ENCODE measurements around the gene ADAMTS16.

The ADAMTS16 gene

GRCh38 chr5:5154733-5155132 is 14.6 kb downstream of the ADAMTS16 start:
- Histone ChIP-seq H3K4me1 (ENCODE audit: low read length) (no peaks in the 10 kb centered on the region), H3K4me3 (ENCODE audit: low read length) (no peak overlapping the region), H3K9me2 (replicated peaks; ENCODE audit: insufficient read depth, low read length) (no peaks in the 10 kb centered on the region), H3K27me3 (replicated peaks; ENCODE audit: insufficient read depth, low read length) (no peaks in the 10 kb centered on the region), H4K20me1 (ENCODE audit: insufficient read depth, low read length) (no peaks in the 10 kb centered on the region), H3K9ac (ENCODE audit: low read length) (no peak overlapping the region), H3F3A (ENCODE audit: insufficient read depth, low read length) (no peaks in the 10 kb centered on the region), H3K36me3 (replicated peaks; ENCODE audit: insufficient read depth, low read length) (no peaks in the 10 kb centered on the region), H3K79me2 (ENCODE audit: low read length) (no peaks in the 10 kb centered on the region), H3K27ac (ENCODE audit: low read length) (no peak overlapping the region), H3K4me2 (ENCODE audit: low read depth, low read length) (no peak overlapping the region), H3K9me3 (replicated peaks; ENCODE audit: insufficient read depth, low read length) (no peaks in the 10 kb centered on the region; the same call in 1 of the 2 replicates), H2AFZ (ENCODE audit: low read length) (no peak overlapping the region)
- DNase-seq, result no peak
- TF ChIP-seq EZH2 (optimal IDR thresholded peaks at IDR 0.05; ENCODE audit: low read depth, low read length) (no peak), EZH2phosphoT487 (IDR thresholded peaks at IDR 0.05; ENCODE audit: low read length) (no peak)
- TF ChIP-seq, protein P1, sequence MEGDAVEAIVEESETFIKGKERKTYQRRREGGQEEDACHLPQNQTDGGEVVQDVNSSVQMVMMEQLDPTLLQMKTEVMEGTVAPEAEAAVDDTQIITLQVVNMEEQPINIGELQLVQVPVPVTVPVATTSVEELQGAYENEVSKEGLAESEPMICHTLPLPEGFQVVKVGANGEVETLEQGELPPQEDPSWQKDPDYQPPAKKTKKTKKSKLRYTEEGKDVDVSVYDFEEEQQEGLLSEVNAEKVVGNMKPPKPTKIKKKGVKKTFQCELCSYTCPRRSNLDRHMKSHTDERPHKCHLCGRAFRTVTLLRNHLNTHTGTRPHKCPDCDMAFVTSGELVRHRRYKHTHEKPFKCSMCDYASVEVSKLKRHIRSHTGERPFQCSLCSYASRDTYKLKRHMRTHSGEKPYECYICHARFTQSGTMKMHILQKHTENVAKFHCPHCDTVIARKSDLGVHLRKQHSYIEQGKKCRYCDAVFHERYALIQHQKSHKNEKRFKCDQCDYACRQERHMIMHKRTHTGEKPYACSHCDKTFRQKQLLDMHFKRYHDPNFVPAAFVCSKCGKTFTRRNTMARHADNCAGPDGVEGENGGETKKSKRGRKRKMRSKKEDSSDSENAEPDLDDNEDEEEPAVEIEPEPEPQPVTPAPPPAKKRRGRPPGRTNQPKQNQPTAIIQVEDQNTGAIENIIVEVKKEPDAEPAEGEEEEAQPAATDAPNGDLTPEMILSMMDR (IDR thresholded peaks at IDR 0.05; ENCODE audit: low read length), result no peak

- no peaks in the 10 kb centered on the region for H3K9me2 ChIP-seq (replicated peaks; ENCODE audit: insufficient read depth, low read length)
- no peak overlapping the region for H3K9ac ChIP-seq (ENCODE audit: low read length)
- H3K4me2 ChIP-seq (ENCODE audit: low read depth, low read length), result no peak overlapping the region
- no peak for DNase-seq
- H2AFZ ChIP-seq (ENCODE audit: low read length), result no peak overlapping the region
- no peaks in the 10 kb centered on the region for H3K36me3 ChIP-seq (replicated peaks; ENCODE audit: insufficient read depth, low read length)
- TF ChIP-seq EZH2phosphoT487 (IDR thresholded peaks at IDR 0.05; ENCODE audit: low read length), result no peak
- no peak overlapping the region for H3K4me3 ChIP-seq (ENCODE audit: low read length)
- H3F3A ChIP-seq (ENCODE audit: insufficient read depth, low read length), result no peaks in the 10 kb centered on the region
- no peaks in the 10 kb centered on the region for H3K4me1 ChIP-seq (ENCODE audit: low read length)
- H3K27me3 ChIP-seq (replicated peaks; ENCODE audit: insufficient read depth, low read length), result no peaks in the 10 kb centered on the region
- H4K20me1 ChIP-seq (ENCODE audit: insufficient read depth, low read length), result no peaks in the 10 kb centered on the region
- H3K9me3 ChIP-seq (replicated peaks; ENCODE audit: insufficient read depth, low read length), result no peaks in the 10 kb centered on the region; the same call in 1 of the 2 replicates
- H3K79me2 ChIP-seq (ENCODE audit: low read length), result no peaks in the 10 kb centered on the region
- no peak overlapping the region for H3K27ac ChIP-seq (ENCODE audit: low read length)
Observed at GRCh38 chr5:5155617-5156016, 15.5 kb downstream of the ADAMTS16 start.

- DNase-seq, result no peak
- no peaks in the 10 kb centered on the region for H3K36me3 ChIP-seq (replicated peaks; ENCODE audit: insufficient read depth, low read length)
- H3K9me3 ChIP-seq (replicated peaks; ENCODE audit: insufficient read depth, low read length), result no peaks in the 10 kb centered on the region; the same call in 1 of the 2 replicates
- H3K4me2 ChIP-seq (ENCODE audit: low read depth, low read length), result no peak overlapping the region
- H3F3A ChIP-seq (ENCODE audit: insufficient read depth, low read length), result no peaks in the 10 kb centered on the region
- H3K4me1 ChIP-seq (ENCODE audit: low read length), result no peaks in the 10 kb centered on the region
- no peaks in the 10 kb centered on the region for H3K9me2 ChIP-seq (replicated peaks; ENCODE audit: insufficient read depth, low read length)
- H3K9ac ChIP-seq (ENCODE audit: low read length), result no peak overlapping the region
- H3K79me2 ChIP-seq (ENCODE audit: low read length), result no peaks in the 10 kb centered on the region
- no peak overlapping the region for H3K27ac ChIP-seq (ENCODE audit: low read length)
- H2AFZ ChIP-seq (ENCODE audit: low read length), result no peak overlapping the region
- no peaks in the 10 kb centered on the region for H4K20me1 ChIP-seq (ENCODE audit: insufficient read depth, low read length)
- H3K27me3 ChIP-seq (replicated peaks; ENCODE audit: insufficient read depth, low read length), result no peaks in the 10 kb centered on the region
- no peak overlapping the region for H3K4me3 ChIP-seq (ENCODE audit: low read length)
- TF ChIP-seq EZH2phosphoT487 (IDR thresholded peaks at IDR 0.05; ENCODE audit: low read length), result no peak
- TF ChIP-seq, protein P1 (IDR thresholded peaks at IDR 0.05; ENCODE audit: low read length), result no peak
- TF ChIP-seq EZH2 (optimal IDR thresholded peaks at IDR 0.05; ENCODE audit: low read depth, low read length), result no peak
Observed at GRCh38 chr5:5156471-5157082, 16.4 kb downstream of the ADAMTS16 start.

DNA sequence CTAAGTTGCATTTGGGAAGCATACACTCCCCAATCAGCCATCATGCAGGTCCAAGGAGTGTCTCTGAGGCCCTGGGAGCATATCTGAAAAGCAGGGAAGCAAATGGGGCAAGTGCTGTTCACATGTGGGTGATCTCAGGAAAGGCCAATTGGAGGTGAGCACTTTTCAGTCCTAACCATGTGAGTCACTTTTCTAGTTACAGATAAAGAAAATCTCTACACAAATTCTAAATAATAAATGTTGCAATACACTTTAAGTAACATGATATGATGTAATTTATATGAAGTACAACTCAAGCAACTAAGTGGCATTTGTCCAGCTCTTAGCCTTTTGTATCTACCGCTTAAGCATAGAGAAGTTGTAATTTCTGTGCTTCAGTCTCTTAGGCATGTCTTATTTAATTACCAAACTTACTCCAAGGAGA is 18.4 kb downstream of the ADAMTS16 start:
- no peaks in the 10 kb centered on the region for H4K20me1 ChIP-seq (ENCODE audit: insufficient read depth, low read length)
- H3K9ac ChIP-seq (ENCODE audit: low read length), result no peak overlapping the region
- H3K27me3 ChIP-seq (replicated peaks; ENCODE audit: insufficient read depth, low read length), result no peaks in the 10 kb centered on the region
- no peaks in the 10 kb centered on the region for H3K36me3 ChIP-seq (replicated peaks; ENCODE audit: insufficient read depth, low read length)
- H3F3A ChIP-seq (ENCODE audit: insufficient read depth, low read length), result no peaks in the 10 kb centered on the region
- H3K4me2 ChIP-seq (ENCODE audit: low read depth, low read length), result no peak overlapping the region
- no peaks in the 10 kb centered on the region for H3K79me2 ChIP-seq (ENCODE audit: low read length)
- H2AFZ ChIP-seq (ENCODE audit: low read length), result no peak overlapping the region
- H3K4me1 ChIP-seq (ENCODE audit: low read length), result no peaks in the 10 kb centered on the region
- no peaks in the 10 kb centered on the region for H3K9me3 ChIP-seq (replicated peaks; ENCODE audit: insufficient read depth, low read length)
- TF ChIP-seq EZH2 (optimal IDR thresholded peaks at IDR 0.05; ENCODE audit: low read depth, low read length), result no peak
- no peak for TF ChIP-seq EZH2phosphoT487 (IDR thresholded peaks at IDR 0.05; ENCODE audit: low read length)
- TF ChIP-seq, protein P1 (IDR thresholded peaks at IDR 0.05; ENCODE audit: low read length), result no peak
- H3K4me3 ChIP-seq (ENCODE audit: low read length), result no peak overlapping the region
- no peaks in the 10 kb centered on the region for H3K9me2 ChIP-seq (replicated peaks; ENCODE audit: insufficient read depth, low read length)
- H3K27ac ChIP-seq (ENCODE audit: low read length), result no peak overlapping the region
- no peak for DNase-seq

Data from MM.1S (cell line).